Caco-2 (cell line): ENCODE results near the gene CORO2A. TPM values are rescaled to one million over a fixed set of nuclear protein-coding genes. Genes with fewer than 3 reads are reported as not detected.

Experiments used
- BruUV-seq: library from RNA; stranded (reverse); fragments of 400-500 nt; replicated peaks from 2 replicates; lab custom pipeline; 2021; lab: Mats Ljungman, UMichigan
- CTCF ChIA-PET: fragments of 300-600 bp; sonication (Branson Sonifier 250); formaldehyde crosslinking; loops from one replicate; lab custom pipeline; 2022; ENCODE audit warnings: antibody characterized with exemption; lab: Charles Lee
- POLR2A ChIA-PET: fragments of 300-600 bp; sonication (Branson Sonifier 250); formaldehyde crosslinking; loops from one replicate; lab custom pipeline; 2022; ENCODE audit warnings: antibody characterized with exemption; lab: Charles Lee
- DNase-seq, 2 experiments: peaks; one replicate each; pipeline versions ENCODE4 v3.0.0 to v3.0.0-alpha.2; 2020 to 2022
- H3K27me3 ChIP-seq: replicated peaks from 2 replicates; pipeline ENCODE4 v1.6.0; 2011; ENCODE audit warnings: low read length; ENCODE audit not compliant: control insufficient read depth, insufficient read depth
- H3K36me3 ChIP-seq: 2 replicates; pipeline ENCODE4 v1.5.1; 2011; ENCODE audit warnings: low read length; ENCODE audit not compliant: control insufficient read depth, insufficient read depth
- H3K4me1 ChIP-seq: fragments of 250-450 bp; sonication (Bioruptor Pico); 2 replicates; pipeline ENCODE4 v1.5.1; 2020; ENCODE audit warnings: mild to moderate bottlenecking
- H3K4me3 ChIP-seq: 2 replicates; pipeline ENCODE4 v1.5.1; 2011; ENCODE audit warnings: low read depth, mild to moderate bottlenecking, control low read depth, low read length
- H3K9me3 ChIP-seq: fragments of 250-450 bp; sonication (Bioruptor Pico); 2 replicates; pipeline ENCODE4 v1.5.1; 2020; ENCODE audit warnings: mild to moderate bottlenecking, moderate library complexity
- H3K27ac Mint-ChIP-seq: one replicate; pipeline ENCODE4 v1.8.0; 2022; ENCODE audit warnings: mixed read lengths; ENCODE audit not compliant: unreplicated experiment
- H3K27me3 Mint-ChIP-seq: one replicate; pipeline ENCODE4 v1.8.0; 2022; ENCODE audit warnings: mixed read lengths; ENCODE audit not compliant: insufficient read depth, unreplicated experiment
- H3K36me3 Mint-ChIP-seq: one replicate; pipeline ENCODE4 v1.8.0; 2022; ENCODE audit warnings: mild to moderate bottlenecking, mixed read lengths; ENCODE audit not compliant: insufficient read depth, unreplicated experiment
- H3K4me1 Mint-ChIP-seq: one replicate; pipeline ENCODE4 v1.8.0; 2022; ENCODE audit warnings: low read depth, mixed read lengths; ENCODE audit not compliant: unreplicated experiment
- H3K4me3 Mint-ChIP-seq: one replicate; pipeline ENCODE4 v1.8.0; 2022; ENCODE audit warnings: mild to moderate bottlenecking, moderate library complexity, mixed read lengths; ENCODE audit not compliant: unreplicated experiment
- H3K9me3 Mint-ChIP-seq: one replicate; pipeline ENCODE4 v1.8.0; 2022; ENCODE audit warnings: mixed read lengths; ENCODE audit not compliant: unreplicated experiment
- CTCF ChIP-seq, 2 experiments: fragments of 200-600 bp in 1 of 2; IDR thresholded peaks; 1 replicate in 1 of 2; 2 replicates in 1 of 2; pipeline versions ENCODE4 v1.5.1 to v1.8.0; 2011 to 2022; ENCODE audit warnings: antibody characterized with exemption in 1 of 2, control low read depth in 1 of 2, inconsistent platforms in 1 of 2, low read depth in 1 of 2, low read length in 1 of 2, mild to moderate bottlenecking in 1 of 2, moderate library complexity in 1 of 2; ENCODE audit not compliant: insufficient read depth in 1 of 2, severe bottlenecking in 1 of 2, unreplicated experiment in 1 of 2
- intact Hi-C: fragments of 100-400 bp; cut with micrococcal nuclease; formaldehyde crosslinking; loops from one replicate; pipeline ENCODE4 v1.10.0; 2022; ENCODE audit not compliant: unreplicated experiment
- total RNA-seq: library from RNA; stranded (reverse); gene quantifications from 2 replicates; pipeline ENCODE4 v1.2.3, GENCODE V29; 2022

Gene CORO2A
- total RNA-seq, 1 experiment from 2014 or later, result 18.9 TPM

GRCh38 chr9:98100456-98100855, 92.0 kb downstream of the CORO2A start:
- CTCF ChIA-PET, result no interaction called here
- BruUV-seq, result no TSS peak
- H3K4me3 Mint-ChIP-seq, result no peak overlapping the region

DNA sequence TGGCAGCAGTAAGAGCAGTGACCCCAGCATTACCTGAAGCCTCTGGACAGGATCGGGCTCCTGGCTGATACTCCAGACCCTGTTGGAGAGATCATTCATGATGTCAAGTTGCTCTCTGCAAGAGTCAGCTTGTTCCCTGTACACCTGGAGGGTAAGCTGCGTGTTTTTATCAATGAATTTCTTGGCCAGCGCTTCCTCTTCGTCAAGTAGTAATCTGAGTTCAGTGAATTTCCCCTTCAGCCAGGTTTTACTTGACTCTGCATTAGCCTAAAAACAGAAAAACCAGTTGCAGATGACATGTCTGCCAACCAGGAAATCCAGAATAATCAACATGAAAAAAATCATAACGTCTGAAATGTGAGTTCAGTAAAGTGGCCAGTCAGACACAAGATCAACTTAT, 92.5 kb downstream of the CORO2A start:
- H3K9me3 Mint-ChIP-seq, result no peaks in the 10 kb centered on the region
- no peaks in the 10 kb centered on the region for H3K27me3 Mint-ChIP-seq
- Histone ChIP-seq H3K27me3 (no peaks in the 10 kb centered on the region), H3K4me3 (no peak overlapping the region), H3K4me1 (peaks cover 30% of the 10 kb centered on the region), H3K9me3 (no peaks in the 10 kb centered on the region), H3K36me3 (peaks cover 11% of the 10 kb centered on the region)
- no peak for DNase-seq
- no peak overlapping the region for H3K4me3 Mint-ChIP-seq
- intact Hi-C loops, result loop anchor here (1.0 kb wide), 1 partner anchor 18 kb away; no protein-coding TSS in a partner anchor
- H3K36me3 Mint-ChIP-seq, result peaks cover 36% of the 10 kb centered on the region
- no TSS peak for BruUV-seq
- TF ChIP-seq CTCF (IDR thresholded peaks at IDR 0.05; ENCODE audit: insufficient read depth in 1 of 2, low read depth in 1 of 2, low read length in 1 of 2, severe bottlenecking in 1 of 2, unreplicated experiment in 1 of 2), result no peak
- H3K27ac Mint-ChIP-seq, result no peak overlapping the region
- H3K4me1 Mint-ChIP-seq, result peaks cover 25% of the 10 kb centered on the region
- ChIA-PET CTCF (no interaction called here), POLR2A (no interaction called here)

More at GRCh38 chr9:98100456-98100855, 92.0 kb downstream of the CORO2A start:
- TF ChIP-seq CTCF (IDR thresholded peaks at IDR 0.05; ENCODE audit: insufficient read depth in 1 of 2, low read depth in 1 of 2, low read length in 1 of 2, severe bottlenecking in 1 of 2, unreplicated experiment in 1 of 2), result no peak
- Histone ChIP-seq H3K4me3 (no peak overlapping the region), H3K27me3 (no peaks in the 10 kb centered on the region), H3K9me3 (no peaks in the 10 kb centered on the region), H3K36me3 (peaks cover 14% of the 10 kb centered on the region), H3K4me1 (peaks cover 30% of the 10 kb centered on the region)
- intact Hi-C loops, result loop anchor here (1.0 kb wide), 1 partner anchor 18 kb away; no protein-coding TSS in a partner anchor
- Mint-ChIP-seq H3K27me3 (no peaks in the 10 kb centered on the region), H3K36me3 (peaks cover 36% of the 10 kb centered on the region), H3K27ac (no peak overlapping the region), H3K4me1 (peaks cover 25% of the 10 kb centered on the region), H3K9me3 (no peaks in the 10 kb centered on the region)
- DNase-seq, result peak in 1 of 2 experiments; percentile 38
- POLR2A ChIA-PET, result no interaction called here

DNA sequence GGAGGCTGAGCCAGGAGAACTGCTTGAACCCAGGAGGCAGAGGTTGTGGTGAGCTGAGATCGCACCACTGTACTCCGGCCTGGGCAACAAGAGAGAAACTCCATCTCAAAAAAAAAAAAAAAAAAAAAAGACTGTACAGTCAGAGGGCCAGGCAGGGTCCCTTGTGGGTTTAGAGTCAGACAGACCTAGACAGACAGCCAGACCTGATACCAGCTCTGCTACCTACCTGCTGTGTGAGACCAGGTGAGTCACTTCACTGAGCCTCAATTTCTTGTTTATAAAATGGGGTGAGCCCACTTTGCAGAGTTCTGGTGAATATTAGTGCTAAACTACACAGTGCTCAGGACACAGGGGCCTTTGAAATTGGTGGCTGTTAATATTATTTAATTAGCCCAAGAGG, 93.1 kb downstream of the CORO2A start:
- peaks cover 9% of the 10 kb centered on the region for H3K36me3 ChIP-seq
- Mint-ChIP-seq H3K4me3 (no peak overlapping the region), H3K27ac (no peak overlapping the region), H3K9me3 (no peaks in the 10 kb centered on the region), H3K27me3 (no peaks in the 10 kb centered on the region), H3K36me3 (peaks cover 33% of the 10 kb centered on the region), H3K4me1 (peaks cover 25% of the 10 kb centered on the region)
- no peak overlapping the region for H3K4me3 ChIP-seq
- TF ChIP-seq CTCF (IDR thresholded peaks at IDR 0.05; ENCODE audit: insufficient read depth in 1 of 2, low read depth in 1 of 2, low read length in 1 of 2, severe bottlenecking in 1 of 2, unreplicated experiment in 1 of 2), result no peak
- intact Hi-C loops, result no loop called here
- no peaks in the 10 kb centered on the region for H3K27me3 ChIP-seq
- no peaks in the 10 kb centered on the region for H3K9me3 ChIP-seq
- POLR2A ChIA-PET, result no interaction called here
- BruUV-seq, result no TSS peak
- CTCF ChIA-PET, result no interaction called here
- DNase-seq, result no peak
- peaks cover 30% of the 10 kb centered on the region for H3K4me1 ChIP-seq
